Activated CD4-positive, CD25-positive, alpha-beta regulatory T cell treated with anti-CD3 and anti-CD28 coated beads, Interleukin-2, amount 50 U/mL, for 72 hours (primary cell): ENCODE data around the gene ANXA4.
"Not testable (repeated sequence)": the region's sequence is repeated elsewhere in the genome, so short reads cannot be mapped to it uniquely, and the experiment has no call there.

Experiments
- DNase-seq: peaks from one replicate; pipeline ENCODE4 v3.0.0; 2021

ANXA4 gene

GRCh38 chr2:69780921-69781320 lies 39.0 kb downstream of the ANXA4 start:
- DNase-seq = no peak

DNA sequence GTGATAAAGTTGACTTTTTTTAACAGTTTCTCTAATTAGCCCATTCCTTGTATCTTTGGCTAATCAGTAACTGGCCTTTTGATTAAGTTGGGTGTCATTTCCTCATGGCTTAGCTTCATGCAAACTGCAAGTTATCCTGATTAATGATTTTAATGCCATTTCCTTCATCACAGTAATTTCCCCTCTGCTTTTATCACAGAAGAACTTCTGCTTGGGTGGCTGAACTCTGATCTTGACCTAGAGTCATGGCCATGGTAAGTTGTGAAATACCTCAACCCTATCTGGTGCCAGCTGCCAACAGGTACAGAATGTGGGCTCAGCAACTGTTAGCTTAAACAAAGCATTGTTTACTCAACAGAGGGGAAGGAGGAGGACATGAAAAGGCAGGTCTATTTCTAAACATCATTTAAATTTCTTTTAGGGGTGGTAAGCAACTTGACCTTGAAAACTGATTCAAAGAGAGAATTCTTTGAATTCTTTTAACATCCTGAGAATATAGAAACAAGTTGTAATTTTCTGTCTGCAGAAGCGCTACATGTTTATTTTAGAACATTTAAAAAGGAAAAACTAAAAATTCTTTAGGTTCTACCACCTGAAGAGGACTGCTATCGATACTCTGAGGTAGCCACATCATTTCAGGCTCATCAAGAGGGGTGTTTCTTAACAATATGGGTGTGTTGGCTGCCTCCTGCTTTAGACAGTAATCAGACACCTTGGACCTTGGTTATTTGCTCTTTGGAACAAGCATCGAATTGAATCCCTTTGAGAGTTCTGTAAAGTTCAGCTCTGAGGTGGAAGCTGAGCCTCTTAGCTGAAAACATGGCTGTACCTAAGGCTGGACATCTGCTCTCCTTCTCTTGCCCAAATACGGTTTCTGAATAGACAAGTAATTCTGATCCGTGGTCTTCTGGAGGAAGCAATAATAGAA lies 39.7 kb downstream of the ANXA4 start:
- no peak for DNase-seq

DNA sequence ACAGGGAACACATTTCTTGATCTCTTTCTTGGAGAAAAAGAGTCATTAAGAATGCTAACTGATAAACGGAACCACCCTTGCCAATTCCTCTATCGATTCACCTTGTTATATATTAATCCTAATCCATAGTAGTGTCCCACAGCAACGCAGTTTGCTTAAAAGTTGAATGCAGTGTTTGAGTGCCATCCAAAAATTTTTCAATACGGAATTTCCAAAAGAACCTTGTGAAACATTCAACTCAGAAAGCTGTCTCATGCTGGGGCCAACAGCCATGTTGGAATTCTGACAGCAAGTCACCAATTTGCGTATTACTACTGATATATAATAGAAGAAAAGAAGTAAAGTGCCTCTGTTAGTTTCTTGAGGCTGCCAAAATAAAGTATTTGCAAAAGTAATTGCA lies 42.3 kb downstream of the ANXA4 start:
- DNase-seq = no peak

DNA sequence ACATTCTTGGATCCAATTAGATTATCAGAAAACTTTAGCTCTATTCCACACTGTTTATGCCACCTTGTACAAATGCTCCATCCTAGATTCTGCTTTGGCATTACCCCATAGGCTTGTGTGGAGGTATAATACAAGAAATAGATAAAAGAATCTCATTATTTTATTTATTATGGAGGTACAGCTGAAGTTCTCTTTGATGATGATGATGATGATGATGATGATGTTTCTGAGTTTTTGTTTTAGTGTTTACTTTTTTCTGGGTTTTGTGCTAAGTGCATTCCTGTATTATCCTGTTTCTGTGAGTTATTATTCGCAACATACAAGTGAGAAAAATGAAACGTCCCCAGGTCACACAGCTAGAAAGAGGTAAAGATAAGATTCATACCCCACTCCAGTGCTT lies 43.4 kb downstream of the ANXA4 start:
- no peak for DNase-seq

DNA sequence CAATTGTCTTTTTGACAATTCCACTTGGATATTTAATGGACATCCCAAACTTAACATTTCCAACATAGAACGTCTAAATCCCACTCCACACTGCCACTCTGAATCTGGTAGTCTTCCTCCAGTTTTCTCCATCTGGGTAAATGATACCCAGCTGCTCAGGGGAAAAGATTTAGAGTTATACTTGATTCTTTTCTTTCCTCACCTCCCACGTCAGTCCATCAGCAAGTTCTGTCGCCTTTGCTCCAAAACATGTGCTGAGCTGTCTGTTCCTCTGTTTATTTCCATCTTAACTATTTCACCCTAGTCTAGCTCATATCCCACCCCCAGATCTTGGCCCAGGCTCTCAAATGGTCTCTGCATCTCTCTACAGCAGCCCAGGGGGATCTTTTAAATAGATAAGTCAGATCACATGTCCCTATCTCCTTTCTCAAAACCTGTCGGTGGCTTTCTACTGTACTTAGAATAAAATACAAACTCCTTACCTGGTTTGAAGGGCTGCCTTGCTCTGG lies 44.2 kb downstream of the ANXA4 start:
- no peak for DNase-seq

DNA sequence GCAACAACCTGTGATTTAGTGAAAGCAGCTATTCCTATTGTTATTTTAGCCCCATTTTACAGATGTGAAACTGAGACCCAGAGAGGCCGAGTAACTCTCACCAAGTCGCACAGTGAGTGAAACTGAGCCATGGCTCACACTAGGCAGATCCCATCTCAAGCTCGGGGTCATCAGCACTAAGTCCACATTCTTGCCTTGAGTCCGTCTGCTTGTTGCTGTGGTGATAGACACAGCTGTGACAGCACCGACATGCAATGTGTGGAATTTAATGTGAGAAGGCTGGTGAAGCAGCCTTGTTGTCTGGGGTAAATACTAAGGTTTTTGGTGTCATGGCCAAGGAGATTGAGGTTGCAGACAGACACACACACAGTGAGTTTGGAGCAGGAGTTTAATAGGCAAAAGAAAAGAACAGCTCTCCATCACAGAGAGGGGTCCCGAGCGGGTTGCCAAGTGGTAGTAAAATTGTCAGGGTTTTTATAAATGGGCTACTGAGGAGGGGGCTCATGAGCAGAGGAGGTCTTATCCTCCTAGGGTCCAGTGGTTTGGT lies 47.3 kb downstream of the ANXA4 start:
- DNase-seq = no peak

GRCh38 chr2:69789772-69790600 lies 48.1 kb downstream of the ANXA4 start:
- DNase-seq = no peak

DNA sequence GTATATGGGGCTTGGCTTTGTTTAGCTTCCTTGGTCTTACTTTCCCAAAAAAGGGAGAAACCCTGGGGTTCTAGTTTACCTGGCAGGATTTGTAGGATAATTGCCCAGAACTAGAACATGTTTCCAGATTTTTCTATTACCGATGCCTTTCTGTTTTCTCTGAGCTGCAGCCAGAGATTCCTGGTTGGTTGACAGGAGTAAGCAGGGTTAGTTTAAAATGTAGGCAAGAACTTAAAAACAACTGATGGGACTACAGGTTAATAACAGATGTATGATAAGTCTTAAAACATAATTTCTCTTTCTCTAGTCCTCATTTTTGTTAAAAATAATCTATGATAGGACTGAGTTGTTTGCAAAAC lies 48.6 kb downstream of the ANXA4 start:
- DNase-seq = no peak

GRCh38 chr2:69791045-69791444 lies 49.1 kb downstream of the ANXA4 start:
- DNase-seq = no peak

- DNase-seq = no peak
These were observed 54.2 kb downstream of the ANXA4 start for GRCh38 chr2:69796174-69796573.

GRCh38 chr2:69797235-69797634 lies 55.3 kb downstream of the ANXA4 start:
- no peak for DNase-seq

DNA sequence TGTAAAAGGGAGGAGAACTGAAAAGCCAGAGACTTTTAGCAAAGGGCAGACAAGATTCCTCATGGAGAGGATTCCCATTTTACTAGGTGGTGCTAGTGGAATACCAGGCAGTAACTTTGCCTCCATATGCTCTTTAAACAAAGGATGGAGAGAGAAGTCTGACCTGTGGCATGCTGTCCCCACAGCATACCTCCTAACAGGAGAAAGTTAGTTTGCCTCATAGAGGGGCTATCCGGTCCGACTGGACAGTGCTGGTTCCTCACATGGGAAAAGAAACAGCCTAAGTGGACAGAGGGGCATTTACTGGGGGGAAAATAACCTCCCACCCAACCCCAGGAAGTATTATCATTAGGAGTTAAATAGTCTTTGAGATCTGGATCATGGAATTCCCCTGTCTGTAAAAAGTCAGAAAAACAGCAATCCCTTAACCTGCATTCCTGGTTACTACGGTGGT lies 55.9 kb downstream of the ANXA4 start:
- no peak for DNase-seq

- no peak for DNase-seq
These were observed 56.5 kb downstream of the ANXA4 start for GRCh38 chr2:69798290-69798908.

GRCh38 chr2:69798909-69799526 lies 57.1 kb downstream of the ANXA4 start:
- no peak for DNase-seq

DNA sequence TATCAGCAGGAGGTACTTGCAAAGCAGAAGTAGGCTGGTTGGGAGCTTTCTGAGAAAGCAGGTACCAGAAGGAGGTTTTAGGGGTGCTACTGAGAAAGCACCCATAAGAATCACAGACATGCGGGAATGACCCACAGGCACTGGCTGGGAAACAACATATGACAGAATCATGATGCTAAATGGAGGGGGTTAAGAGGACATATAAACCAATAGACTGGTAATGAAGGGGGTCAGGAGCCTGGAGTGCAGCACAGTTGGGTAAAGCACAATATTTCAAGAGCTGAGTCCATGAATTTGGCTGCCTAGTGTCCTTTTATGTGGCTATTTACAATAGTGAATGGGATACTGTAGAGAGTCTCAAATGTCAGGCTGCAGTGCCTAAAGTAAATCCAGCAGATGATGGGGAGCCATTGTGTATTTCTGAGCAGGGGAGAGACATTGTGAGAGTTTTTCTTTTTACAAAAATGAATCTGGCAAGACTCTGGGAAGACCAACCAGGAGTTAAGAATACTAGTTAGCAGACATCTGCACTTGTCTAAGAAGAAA lies 59.9 kb downstream of the ANXA4 start:
- no peak for DNase-seq

GRCh38 chr2:69802781-69803367 lies 60.9 kb downstream of the ANXA4 start:
- not testable (repeated sequence) for DNase-seq

DNA sequence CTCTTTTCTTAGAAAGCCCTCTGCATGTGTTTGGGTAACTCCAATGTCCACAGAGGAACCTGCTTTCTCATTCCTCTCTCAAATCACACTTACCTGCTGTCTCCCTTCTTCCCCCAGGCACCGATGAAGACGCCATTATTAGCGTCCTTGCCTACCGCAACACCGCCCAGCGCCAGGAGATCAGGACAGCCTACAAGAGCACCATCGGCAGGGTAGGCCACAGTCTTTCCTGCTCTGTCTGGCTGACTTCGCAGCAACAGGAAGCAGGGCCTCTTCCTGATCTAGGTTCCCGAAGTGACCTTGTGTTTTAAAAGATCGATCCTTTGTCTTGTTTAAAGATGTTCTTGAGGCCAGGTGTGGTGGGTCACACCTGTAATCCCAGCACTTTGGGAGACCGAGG lies 62.5 kb downstream of the ANXA4 start:
- DNase-seq = no peak

DNA sequence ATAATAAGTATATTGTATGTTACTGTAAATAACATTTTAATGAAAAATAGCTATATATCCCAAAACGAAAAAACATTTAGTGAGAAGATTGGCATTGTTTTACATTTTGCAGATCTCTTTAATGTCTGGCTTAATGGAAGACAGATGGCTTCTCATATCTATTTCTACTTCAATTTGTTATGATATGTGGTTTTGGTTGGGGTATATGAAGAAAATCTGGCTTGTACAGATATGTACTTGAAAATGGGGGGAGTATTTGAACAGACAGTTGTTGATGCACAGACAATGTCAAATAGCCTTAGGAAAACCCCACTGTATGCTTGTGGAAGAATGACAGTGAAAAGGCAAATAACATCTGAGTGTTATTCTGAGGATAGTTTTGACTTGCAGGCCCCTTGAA lies 64.0 kb downstream of the ANXA4 start:
- no peak for DNase-seq

- no peak for DNase-seq
These were observed 66.0 kb downstream of the ANXA4 start for GRCh38 chr2:69807821-69808540.

- DNase-seq = no peak
These were observed 68.6 kb downstream of the ANXA4 start for GRCh38 chr2:69810550-69810949.

DNA sequence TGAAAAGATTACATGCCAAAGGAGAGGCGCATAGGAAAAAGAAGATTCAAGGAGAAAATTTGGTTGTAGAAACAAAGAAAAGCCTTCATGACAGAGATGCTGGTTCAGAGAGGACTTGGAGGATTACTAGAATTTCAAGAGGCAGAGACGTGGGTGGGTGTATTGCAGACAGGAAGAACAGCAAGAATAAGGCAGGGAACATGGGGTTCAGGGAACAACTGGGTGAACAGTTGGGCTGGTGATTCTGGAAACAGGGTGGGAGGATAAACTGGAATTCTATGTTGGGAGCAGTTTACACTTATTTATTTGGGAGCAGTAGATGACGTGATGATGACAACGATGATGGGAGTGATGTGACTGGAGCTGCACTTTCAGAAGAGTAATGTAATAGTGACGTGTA lies 69.1 kb downstream of the ANXA4 start:
- no peak for DNase-seq
